OCI-LY3 (cell line): ENCODE measurements around the gene CARD19.

Experiments used
- EZH2phosphoT487 ChIP-seq: fragments of 200-600 bp; shearing (Covaris generic); IDR thresholded peaks from 2 replicates; pipeline ENCODE4 v1.6.1; 2018; ENCODE audit warnings: antibody characterized with exemption, mixed run types, low read depth
- TF ChIP-seq, protein P1 (sequence below): fragments of 200-600, 300-600 bp; sonication (generic); IDR thresholded peaks from 2 replicates; pipeline ENCODE4 v1.5.1; 2014; ENCODE audit warnings: antibody characterized with exemption, low read length, low read depth

DNA sequence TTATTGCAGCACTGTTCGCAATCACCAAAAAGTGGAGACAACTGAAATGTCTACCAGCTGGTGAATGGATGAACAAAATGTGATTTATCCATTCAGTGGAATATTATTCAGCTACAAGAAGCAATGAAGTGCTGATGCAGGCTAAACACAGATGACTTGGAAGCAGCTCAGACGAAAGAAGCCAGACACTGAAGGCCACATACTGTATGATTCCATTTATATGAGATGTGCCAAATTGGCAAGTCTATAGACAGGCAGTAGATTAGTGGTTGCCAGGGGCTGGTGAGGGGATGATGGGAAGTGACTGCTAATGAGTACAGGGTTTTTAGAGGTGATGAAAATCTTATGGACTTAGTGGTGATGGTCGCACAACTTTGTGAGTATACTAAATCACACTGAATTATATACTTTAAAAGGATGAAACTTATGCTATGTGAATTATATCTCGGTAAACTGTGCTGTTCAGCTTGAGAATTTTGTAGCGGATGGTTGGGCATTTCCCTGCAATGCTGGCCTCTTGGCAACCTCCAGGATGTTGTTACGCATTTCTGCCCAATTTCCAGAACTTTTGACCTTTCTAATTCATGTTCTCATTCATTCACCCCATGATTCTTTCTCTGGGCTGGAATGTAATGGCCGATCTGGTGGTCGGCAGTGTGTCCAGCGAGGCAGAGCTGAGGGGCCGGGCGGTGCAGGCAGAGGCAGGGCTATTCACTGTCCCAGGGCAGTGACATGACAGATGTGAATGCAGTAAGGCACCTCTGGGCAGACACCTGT lies 66.0 kb downstream of the CARD19 start:
- TF ChIP-seq, protein P1, sequence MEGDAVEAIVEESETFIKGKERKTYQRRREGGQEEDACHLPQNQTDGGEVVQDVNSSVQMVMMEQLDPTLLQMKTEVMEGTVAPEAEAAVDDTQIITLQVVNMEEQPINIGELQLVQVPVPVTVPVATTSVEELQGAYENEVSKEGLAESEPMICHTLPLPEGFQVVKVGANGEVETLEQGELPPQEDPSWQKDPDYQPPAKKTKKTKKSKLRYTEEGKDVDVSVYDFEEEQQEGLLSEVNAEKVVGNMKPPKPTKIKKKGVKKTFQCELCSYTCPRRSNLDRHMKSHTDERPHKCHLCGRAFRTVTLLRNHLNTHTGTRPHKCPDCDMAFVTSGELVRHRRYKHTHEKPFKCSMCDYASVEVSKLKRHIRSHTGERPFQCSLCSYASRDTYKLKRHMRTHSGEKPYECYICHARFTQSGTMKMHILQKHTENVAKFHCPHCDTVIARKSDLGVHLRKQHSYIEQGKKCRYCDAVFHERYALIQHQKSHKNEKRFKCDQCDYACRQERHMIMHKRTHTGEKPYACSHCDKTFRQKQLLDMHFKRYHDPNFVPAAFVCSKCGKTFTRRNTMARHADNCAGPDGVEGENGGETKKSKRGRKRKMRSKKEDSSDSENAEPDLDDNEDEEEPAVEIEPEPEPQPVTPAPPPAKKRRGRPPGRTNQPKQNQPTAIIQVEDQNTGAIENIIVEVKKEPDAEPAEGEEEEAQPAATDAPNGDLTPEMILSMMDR, result no peak
- no peak for TF ChIP-seq EZH2phosphoT487
